NB4 (cell line): ENCODE measurements around the gene FXYD1.
A peak's percentile ranks its signal among the peaks of the same experiment; 100 is the strongest.

Experiments
- DNase-seq: peaks from one replicate; pipeline ENCODE4 v3.0.0; 2010; ENCODE audit warnings: low read depth
- H3K4me3 ChIP-seq: one replicate; pipeline ENCODE4 v1.5.1; 2011; ENCODE audit warnings: mild to moderate bottlenecking, low read depth, low read length, moderate library complexity
- CTCF ChIP-seq: IDR thresholded peaks from one replicate; pipeline ENCODE4 v1.5.1; 2012; ENCODE audit warnings: low read depth, low read length
- MAX ChIP-seq: IDR thresholded peaks from 2 replicates; pipeline ENCODE4 v1.6.1; 2011; ENCODE audit warnings: low read depth, low read length
- MYC ChIP-seq: IDR thresholded peaks from 2 replicates; pipeline ENCODE4 v1.6.1; 2011; ENCODE audit warnings: low read depth, low read length
- POLR2A ChIP-seq: IDR thresholded peaks from 2 replicates; pipeline ENCODE4 v1.6.1; 2011; ENCODE audit warnings: mild to moderate bottlenecking; ENCODE audit not compliant: insufficient read length; ENCODE audit errors: extremely low read depth

Gene FXYD1

GRCh38 chr19:35124098-35125060 lies 14.2 kb upstream of the FXYD1 start:
- TF ChIP-seq POLR2A (no peak), CTCF (no peak), MYC (no peak), MAX (no peak)
- no peak overlapping the region for H3K4me3 ChIP-seq
- DNase-seq, result peak; percentile 27

GRCh38 chr19:35125270-35125717 lies 13.3 kb upstream of the FXYD1 start:
- DNase-seq, result no peak
- TF ChIP-seq MYC (no peak), CTCF (no peak), MAX (no peak), POLR2A (no peak)

GRCh38 chr19:35125749-35126623 lies 12.6 kb upstream of the FXYD1 start:
- no peak overlapping the region for H3K4me3 ChIP-seq
- no peak for DNase-seq
- TF ChIP-seq CTCF (no peak), MAX (no peak), MYC (no peak), POLR2A (no peak)

More at GRCh38 chr19:35125270-35125717, 13.3 kb upstream of the FXYD1 start:
- H3K4me3 ChIP-seq, result no peak overlapping the region

- no peak for DNase-seq
- TF ChIP-seq CTCF (no peak), MAX (no peak), MYC (no peak), POLR2A (no peak)
- no peak overlapping the region for H3K4me3 ChIP-seq
Measured at GRCh38 chr19:35126624-35126959, 12.0 kb upstream of the FXYD1 start.

- DNase-seq, result no peak
- no peak overlapping the region for H3K4me3 ChIP-seq
- TF ChIP-seq MYC (no peak), MAX (no peak), POLR2A (no peak), CTCF (no peak)
Measured at GRCh38 chr19:35127871-35128270, 10.8 kb upstream of the FXYD1 start.
